Measurements from ENCODE around the gene TIPARP.
"Not testable (repeated sequence)": the region's sequence is repeated elsewhere in the genome, so short reads cannot be mapped to it uniquely, and the experiment has no call there.

TIPARP gene

DNA sequence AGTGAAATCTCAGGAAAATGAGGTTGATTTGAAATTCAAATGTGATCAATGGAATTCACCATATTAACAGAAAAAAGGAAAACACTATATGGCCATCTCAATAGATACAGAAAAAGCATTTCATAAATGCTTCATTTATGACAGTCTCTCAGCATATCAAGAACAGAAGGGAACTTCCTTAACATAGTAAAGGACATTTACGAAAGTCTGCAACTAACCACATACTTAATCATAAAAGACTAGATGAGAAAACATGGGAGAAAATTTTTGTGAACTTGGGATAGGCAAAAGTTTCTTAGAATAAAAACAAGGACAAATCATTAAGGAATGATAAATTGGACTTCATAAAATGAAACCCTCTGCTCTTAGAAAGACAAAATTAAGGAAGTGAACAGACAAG is 24.7 kb upstream of the TIPARP start:
- no peaks in the 10 kb centered on the region for H3K79me1 ChIP-seq (ENCODE audit: low read length)
- H2BK15ac ChIP-seq (replicated peaks; ENCODE audit: low read depth), result no peak overlapping the region
- no CpG with 5 or more reads among the region's 1 CpG for WGBS (ENCODE audit: extremely low coverage, insufficient coverage, low lambda C conversion rate)
- H3K27me3 ChIP-seq (ENCODE audit: insufficient read depth, low read length, poor library complexity), result no peaks in the 10 kb centered on the region
- no peaks in the 10 kb centered on the region for H3K79me2 ChIP-seq (ENCODE audit: control insufficient read depth, insufficient read depth, low read length)
- no peak overlapping the region for H2AK5ac ChIP-seq (ENCODE audit: low read length)
- no peak overlapping the region for H3K56ac ChIP-seq (ENCODE audit: low read length)
- H3K18ac ChIP-seq (ENCODE audit: low read length), result no peak overlapping the region
- no peaks in the 10 kb centered on the region for H3K36me3 ChIP-seq (ENCODE audit: control insufficient read depth, insufficient read depth, low read length)
- no peak overlapping the region for H2BK5ac ChIP-seq (ENCODE audit: low read length)
- H3K4ac ChIP-seq (ENCODE audit: low read depth, low read length), result no peak overlapping the region
- H3K4me1 ChIP-seq (ENCODE audit: control insufficient read depth, low read depth, low read length), result no peaks in the 10 kb centered on the region
- no peak overlapping the region for H3K9ac ChIP-seq (ENCODE audit: low read length)
- DNase-seq, result no peak
- H2BK120ac ChIP-seq (ENCODE audit: low read depth, low read length), result no peak overlapping the region
- H4K5ac ChIP-seq (ENCODE audit: low read length), result no peak overlapping the region
- H3K27ac ChIP-seq (ENCODE audit: low read depth, low read length), result no peak overlapping the region
- no peak overlapping the region for H3K4me3 ChIP-seq (ENCODE audit: low read length)
- no peak overlapping the region for H4K8ac ChIP-seq (ENCODE audit: low read depth, low read length)
- H3K4me2 ChIP-seq (ENCODE audit: low read length), result no peak overlapping the region
- H3K23ac ChIP-seq (ENCODE audit: low read length), result no peak overlapping the region

DNA sequence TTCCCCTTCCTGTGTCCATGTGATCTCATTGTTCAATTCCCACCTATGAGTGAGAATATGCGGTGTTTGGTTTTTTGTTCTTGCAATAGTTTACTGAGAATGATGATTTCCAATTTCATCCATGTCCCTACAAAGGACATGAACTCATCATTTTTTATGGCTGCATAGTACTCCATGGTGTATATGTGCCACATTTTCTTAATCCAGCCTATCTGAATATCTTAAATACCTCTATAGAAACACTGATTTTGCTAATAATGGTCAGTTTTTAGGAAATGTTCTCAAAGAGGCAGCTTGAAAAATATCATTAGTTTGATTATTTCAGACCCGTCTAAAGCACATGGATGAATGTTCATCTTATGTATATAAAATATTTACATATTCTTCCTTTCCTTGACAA is 21.7 kb upstream of the TIPARP start:
- not testable (repeated sequence) for H3K4me1 ChIP-seq (ENCODE audit: control insufficient read depth, low read depth, low read length); H3K4me3 ChIP-seq (ENCODE audit: low read length); H3K36me3 ChIP-seq (ENCODE audit: control insufficient read depth, insufficient read depth, low read length); H2AK5ac ChIP-seq (ENCODE audit: low read length); H3K56ac ChIP-seq (ENCODE audit: low read length); H3K4me2 ChIP-seq (ENCODE audit: low read length); H2BK15ac ChIP-seq (replicated peaks; ENCODE audit: low read depth); H2BK5ac ChIP-seq (ENCODE audit: low read length); H4K5ac ChIP-seq (ENCODE audit: low read length); H3K4ac ChIP-seq (ENCODE audit: low read depth, low read length); DNase-seq; H3K79me2 ChIP-seq (ENCODE audit: control insufficient read depth, insufficient read depth, low read length); H3K9ac ChIP-seq (ENCODE audit: low read length); H3K27ac ChIP-seq (ENCODE audit: low read depth, low read length); H4K8ac ChIP-seq (ENCODE audit: low read depth, low read length); H2BK120ac ChIP-seq (ENCODE audit: low read depth, low read length); H3K79me1 ChIP-seq (ENCODE audit: low read length); H3K18ac ChIP-seq (ENCODE audit: low read length); H3K23ac ChIP-seq (ENCODE audit: low read length); H3K27me3 ChIP-seq (ENCODE audit: insufficient read depth, low read length, poor library complexity)
- no CpG with 5 or more reads among the region's 2 CpGs for WGBS (ENCODE audit: extremely low coverage, insufficient coverage, low lambda C conversion rate)

DNA sequence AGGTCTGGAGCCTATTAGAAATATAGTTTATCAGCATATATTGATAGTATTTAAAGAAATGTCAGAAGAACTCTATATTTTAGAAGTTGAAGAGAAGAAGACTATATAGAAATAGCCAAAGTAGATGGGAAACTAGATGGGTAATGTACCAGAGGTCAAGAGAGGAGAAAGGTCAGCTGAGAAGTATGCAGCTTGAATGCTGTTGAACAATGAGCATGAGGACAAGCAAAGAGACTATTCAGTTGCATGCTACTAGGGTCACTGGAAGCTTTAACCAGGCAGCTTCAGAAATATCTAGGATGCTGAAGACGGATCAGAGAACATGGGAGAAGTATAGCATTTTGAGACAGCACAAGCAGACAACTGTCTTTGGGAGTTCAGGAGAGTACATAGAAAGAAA is 19.6 kb upstream of the TIPARP start:
- Histone ChIP-seq H2AK5ac (ENCODE audit: low read length) (no peak overlapping the region), H2BK5ac (ENCODE audit: low read length) (no peak overlapping the region), H3K9ac (ENCODE audit: low read length) (no peak overlapping the region), H2BK120ac (ENCODE audit: low read depth, low read length) (no peak overlapping the region), H3K36me3 (ENCODE audit: control insufficient read depth, insufficient read depth, low read length) (no peaks in the 10 kb centered on the region), H4K5ac (ENCODE audit: low read length) (no peak overlapping the region), H3K79me1 (ENCODE audit: low read length) (no peaks in the 10 kb centered on the region), H2BK15ac (replicated peaks; ENCODE audit: low read depth) (no peak overlapping the region), H3K23ac (ENCODE audit: low read length) (no peak overlapping the region), H3K4me3 (ENCODE audit: low read length) (no peak overlapping the region), H3K18ac (ENCODE audit: low read length) (no peak overlapping the region), H3K56ac (ENCODE audit: low read length) (no peak overlapping the region), H3K79me2 (ENCODE audit: control insufficient read depth, insufficient read depth, low read length) (no peaks in the 10 kb centered on the region), H4K8ac (ENCODE audit: low read depth, low read length) (no peak overlapping the region), H3K27ac (ENCODE audit: low read depth, low read length) (no peak overlapping the region), H3K4me1 (ENCODE audit: control insufficient read depth, low read depth, low read length) (no peaks in the 10 kb centered on the region), H3K4me2 (ENCODE audit: low read length) (no peak overlapping the region), H3K4ac (ENCODE audit: low read depth, low read length) (no peak overlapping the region), H3K27me3 (ENCODE audit: insufficient read depth, low read length, poor library complexity) (no peaks in the 10 kb centered on the region)
- WGBS (ENCODE audit: extremely low coverage, insufficient coverage, low lambda C conversion rate), result no CpG with 5 or more reads among the region's 1 CpG
- DNase-seq, result no peak

DNA sequence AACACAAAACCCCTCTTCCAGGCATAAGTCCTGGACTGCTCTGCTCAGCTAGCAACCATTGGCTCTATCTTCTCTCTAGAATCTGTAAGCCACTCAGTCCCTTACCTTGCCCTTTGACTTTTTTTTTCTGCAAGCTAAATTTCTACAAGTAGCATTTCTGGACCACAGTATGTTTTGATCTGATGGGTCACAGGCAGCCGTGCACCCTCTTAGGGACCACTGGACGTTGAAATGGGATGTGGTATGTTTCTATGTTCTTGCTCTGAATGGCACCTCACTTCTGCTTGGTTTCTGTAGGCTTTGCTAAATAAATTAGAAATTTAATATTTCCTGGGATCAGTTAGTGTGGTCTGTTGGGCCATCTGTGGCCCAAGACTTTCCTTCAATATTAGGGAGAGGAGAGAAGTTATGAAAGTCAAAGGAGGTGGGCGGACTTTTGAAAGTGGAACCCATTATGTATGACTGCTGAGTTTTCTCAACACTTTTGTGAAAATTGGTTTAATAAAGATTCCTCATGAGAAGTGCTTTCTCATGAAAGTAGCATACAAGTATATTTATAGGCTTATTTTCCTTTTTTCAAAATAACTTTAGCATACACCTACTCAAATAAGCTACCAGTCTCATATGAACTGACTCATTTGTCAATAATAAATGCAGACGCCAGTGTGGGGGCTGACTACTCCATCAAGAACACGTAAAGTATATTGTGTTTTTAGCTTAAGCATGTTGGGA is 18.4 kb upstream of the TIPARP start:
- H4K8ac ChIP-seq (ENCODE audit: low read depth, low read length), result no peak overlapping the region
- DNase-seq, result no peak
- whole genome bisulfite sequencing (ENCODE audit: extremely low coverage, insufficient coverage, low lambda C conversion rate), result no CpG with 5 or more reads among the region's 5 CpGs

DNA sequence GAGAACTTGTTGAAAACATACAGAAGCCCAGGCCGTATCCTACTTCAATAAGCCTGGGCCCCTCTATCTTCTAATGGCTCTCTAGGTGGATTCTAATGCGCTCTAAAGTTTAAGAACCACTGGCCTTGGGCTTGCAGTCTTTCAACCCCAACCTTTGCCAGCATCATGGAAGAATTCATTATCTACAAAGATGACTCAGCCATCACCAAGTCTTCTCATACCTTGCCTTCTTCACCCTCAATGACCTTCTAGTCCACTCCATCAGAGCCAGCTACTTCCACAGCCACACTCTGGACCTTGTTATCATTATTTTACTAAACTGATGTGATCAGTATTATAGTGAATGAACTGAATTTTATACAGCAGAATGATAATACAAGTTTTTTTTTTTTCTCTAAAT is 16.9 kb upstream of the TIPARP start:
- Histone ChIP-seq H2BK120ac (ENCODE audit: low read depth, low read length) (no peak overlapping the region), H3K27me3 (ENCODE audit: insufficient read depth, low read length, poor library complexity) (no peaks in the 10 kb centered on the region), H2BK15ac (replicated peaks; ENCODE audit: low read depth) (no peak overlapping the region), H2BK5ac (ENCODE audit: low read length) (no peak overlapping the region), H3K23ac (ENCODE audit: low read length) (no peak overlapping the region), H3K4ac (ENCODE audit: low read depth, low read length) (no peak overlapping the region), H3K27ac (ENCODE audit: low read depth, low read length) (no peak overlapping the region), H3K36me3 (ENCODE audit: control insufficient read depth, insufficient read depth, low read length) (no peaks in the 10 kb centered on the region), H4K5ac (ENCODE audit: low read length) (no peak overlapping the region), H3K4me2 (ENCODE audit: low read length) (no peak overlapping the region), H3K79me1 (ENCODE audit: low read length) (no peaks in the 10 kb centered on the region), H4K8ac (ENCODE audit: low read depth, low read length) (no peak overlapping the region), H3K4me1 (ENCODE audit: control insufficient read depth, low read depth, low read length) (no peaks in the 10 kb centered on the region), H3K4me3 (ENCODE audit: low read length) (no peak overlapping the region), H3K9ac (ENCODE audit: low read length) (no peak overlapping the region), H3K79me2 (ENCODE audit: control insufficient read depth, insufficient read depth, low read length) (no peaks in the 10 kb centered on the region), H3K56ac (ENCODE audit: low read length) (no peak overlapping the region), H2AK5ac (ENCODE audit: low read length) (no peak overlapping the region), H3K18ac (ENCODE audit: low read length) (no peak overlapping the region)
- no CpG with 5 or more reads among the region's 2 CpGs for WGBS (ENCODE audit: extremely low coverage, insufficient coverage, low lambda C conversion rate)
- DNase-seq, result no peak

More for the DNA sequence above, 18.4 kb upstream of the TIPARP start:
- no peaks in the 10 kb centered on the region for H3K36me3 ChIP-seq (ENCODE audit: control insufficient read depth, insufficient read depth, low read length)
- no peak overlapping the region for H3K4me2 ChIP-seq (ENCODE audit: low read length)
- no peak overlapping the region for H3K4ac ChIP-seq (ENCODE audit: low read depth, low read length)
- no peaks in the 10 kb centered on the region for H3K79me1 ChIP-seq (ENCODE audit: low read length)
- no peak overlapping the region for H3K23ac ChIP-seq (ENCODE audit: low read length)
- H3K4me3 ChIP-seq (ENCODE audit: low read length), result no peak overlapping the region
- no peak overlapping the region for H3K27ac ChIP-seq (ENCODE audit: low read depth, low read length)
- no peaks in the 10 kb centered on the region for H3K27me3 ChIP-seq (ENCODE audit: insufficient read depth, low read length, poor library complexity)
- H2BK5ac ChIP-seq (ENCODE audit: low read length), result no peak overlapping the region
- no peak overlapping the region for H3K56ac ChIP-seq (ENCODE audit: low read length)
- no peak overlapping the region for H3K9ac ChIP-seq (ENCODE audit: low read length)
- no peaks in the 10 kb centered on the region for H3K4me1 ChIP-seq (ENCODE audit: control insufficient read depth, low read depth, low read length)
- no peak overlapping the region for H2BK15ac ChIP-seq (replicated peaks; ENCODE audit: low read depth)
- H3K18ac ChIP-seq (ENCODE audit: low read length), result no peak overlapping the region
- H2BK120ac ChIP-seq (ENCODE audit: low read depth, low read length), result no peak overlapping the region
- H3K79me2 ChIP-seq (ENCODE audit: control insufficient read depth, insufficient read depth, low read length), result no peaks in the 10 kb centered on the region
- no peak overlapping the region for H4K5ac ChIP-seq (ENCODE audit: low read length)
- no peak overlapping the region for H2AK5ac ChIP-seq (ENCODE audit: low read length)

Measured in mesendoderm (in vitro differentiated cells).